Ishikawa (cell line): ENCODE results near the gene SKAP1.
A peak's percentile ranks its signal among the peaks of the same experiment; 100 is the strongest.

ENCODE experiments used
- CEBPB ChIP-seq: IDR thresholded peaks from 2 replicates; pipeline ENCODE4 v1.6.1; 2012
- CREB1 ChIP-seq: IDR thresholded peaks from 2 replicates; pipeline ENCODE4 v1.6.1; 2012; ENCODE audit warnings: low read depth
- EGR1 ChIP-seq: IDR thresholded peaks from 2 replicates; pipeline ENCODE4 v1.6.1; 2012
- EP300 ChIP-seq: IDR thresholded peaks from 2 replicates; pipeline ENCODE4 v1.6.1; 2012; ENCODE audit warnings: borderline replicate concordance
- FOXM1 ChIP-seq: IDR thresholded peaks from 2 replicates; pipeline ENCODE4 v1.6.1; 2012; ENCODE audit warnings: low read depth, borderline replicate concordance
- MAX ChIP-seq: IDR thresholded peaks from 2 replicates; pipeline ENCODE4 v1.6.1; 2012
- NFIC ChIP-seq: IDR thresholded peaks from 2 replicates; pipeline ENCODE4 v1.6.1; 2012
- RAD21 ChIP-seq: IDR thresholded peaks from 2 replicates; pipeline ENCODE4 v1.6.1; 2012; ENCODE audit warnings: low read depth
- REST ChIP-seq: IDR thresholded peaks from 2 replicates; pipeline ENCODE4 v1.6.1; 2012; ENCODE audit warnings: low read depth, mild to moderate bottlenecking
- TAF1 ChIP-seq: IDR thresholded peaks from 2 replicates; pipeline ENCODE4 v1.6.1; 2012; ENCODE audit warnings: low read depth, mild to moderate bottlenecking
- TCF12 ChIP-seq: IDR thresholded peaks from 2 replicates; pipeline ENCODE4 v1.6.1; 2012; ENCODE audit warnings: low read depth
- TEAD4 ChIP-seq: IDR thresholded peaks from 2 replicates; pipeline ENCODE4 v1.6.1; 2012
- USF1 ChIP-seq: IDR thresholded peaks from 2 replicates; pipeline ENCODE4 v1.6.1; 2012
- YY1 ChIP-seq: IDR thresholded peaks from 2 replicates; pipeline ENCODE4 v1.6.1; 2012; ENCODE audit warnings: low read depth
- ZBTB7A ChIP-seq: IDR thresholded peaks from 2 replicates; pipeline ENCODE4 v1.6.1; 2012; ENCODE audit warnings: low read depth

The SKAP1 gene

GRCh38 chr17:48102043-48102750 lies 327.8 kb downstream of the SKAP1 start:
- TF ChIP-seq USF1 = no peak
- no peak for TF ChIP-seq EP300
- TF ChIP-seq EGR1 = no peak
- no peak for TF ChIP-seq YY1
- no peak for TF ChIP-seq TCF12
- TF ChIP-seq NFIC = no peak
- no peak for TF ChIP-seq TAF1
- no peak for TF ChIP-seq CREB1
- no peak for TF ChIP-seq CEBPB
- no peak for TF ChIP-seq ZBTB7A
- no peak for TF ChIP-seq REST
- TF ChIP-seq MAX = no peak
- TF ChIP-seq TEAD4 = no peak
- TF ChIP-seq FOXM1 = no peak

GRCh38 chr17:48101012-48101720 lies 328.8 kb downstream of the SKAP1 start, which contains the start of gene CBX1:
Gene CBX1, minus strand, starts transcription at chr17:48101478. Its CDS starts 24,474 bp downstream, at chr17:48077004.
- peak; percentile 37; the same call in 1 of the 2 replicates for TF ChIP-seq NFIC
- no peak for TF ChIP-seq RAD21
- TF ChIP-seq TEAD4 = no peak
- no peak for TF ChIP-seq CEBPB
- TF ChIP-seq TAF1 = peak; percentile 40; the same call in 1 of the 2 replicates
- TF ChIP-seq CREB1 = no peak
- TF ChIP-seq MAX = peak; percentile 50
- no peak for TF ChIP-seq EGR1
- TF ChIP-seq YY1 = no peak
- TF ChIP-seq USF1 = peak; percentile 43
- TF ChIP-seq ZBTB7A = no peak
- no peak for TF ChIP-seq FOXM1
- no peak; the same call in 1 of the 2 replicates for TF ChIP-seq TCF12
- no peak for TF ChIP-seq REST
- TF ChIP-seq EP300 = no peak

GRCh38 chr17:48100591-48101011 lies 329.4 kb downstream of the SKAP1 start:
- TF ChIP-seq USF1 (no peak), YY1 (no peak), TAF1 (no peak), CREB1 (no peak), TEAD4 (no peak), REST (no peak), NFIC (no peak), EGR1 (no peak), TCF12 (no peak), EP300 (no peak), MAX (no peak)
